IMR-90 (cell line): Measurements from ENCODE around the gene CLBA1. TPM values are rescaled to one million over a fixed set of nuclear protein-coding genes. Genes with fewer than 3 reads are reported as not detected.

Experiments
- ATAC-seq: fragments of 200-7000 bp; cut with Tn5 transposase; 2 replicates; pipeline ENCODE4 v1.9.1; 2020; ENCODE audit warnings: low read depth, mild to moderate bottlenecking, moderate library complexity
- BruUV-seq: library from RNA; stranded (reverse); fragments of 400-500 nt; replicated peaks from 2 replicates; lab custom pipeline; 2021; lab: Mats Ljungman, UMichigan
- CTCF ChIA-PET: fragments of 300-600 bp; formaldehyde crosslinking; extraction: SDS; loops from one replicate; lab custom pipeline; 2021; ENCODE audit warnings: antibody characterized with exemption; lab: Yijun Ruan, JAX
- POLR2A ChIA-PET: fragments of 300-600 bp; sonication (Branson Sonifier 250); formaldehyde crosslinking; loops from one replicate; lab custom pipeline; 2022; ENCODE audit warnings: antibody characterized with exemption; ENCODE audit not compliant: unreplicated experiment; lab: Charles Lee
- DNase-seq: peaks from one replicate; pipeline ENCODE4 v3.0.0; 2013
- H2AFZ ChIP-seq: replicated peaks from 2 replicates; pipeline ENCODE3; 2013; ENCODE audit warnings: low read length, mild to moderate bottlenecking; ENCODE audit not compliant: poor library complexity
- H2AK5ac ChIP-seq: 2 replicates; pipeline ENCODE4 v1.6.1; 2013; ENCODE audit warnings: low read depth, low read length, inconsistent platforms
- H2AK9ac ChIP-seq: replicated peaks from 2 replicates; pipeline ENCODE3; 2013; ENCODE audit warnings: mild to moderate bottlenecking, low read depth, low read length, moderate library complexity; ENCODE audit not compliant: poor library complexity
- H2BK120ac ChIP-seq: 2 replicates; pipeline ENCODE4 v1.6.1; 2013; ENCODE audit warnings: low read depth, low read length, inconsistent platforms
- H2BK15ac ChIP-seq: 3 replicates; pipeline ENCODE4 v1.6.1; 2013; ENCODE audit warnings: low read depth, low read length, inconsistent platforms
- H2BK20ac ChIP-seq: 2 replicates; pipeline ENCODE4 v1.6.1; 2013; ENCODE audit warnings: low read depth, mild to moderate bottlenecking, inconsistent platforms, low read length, moderate library complexity
- H2BK5ac ChIP-seq: 2 replicates; pipeline ENCODE4 v1.6.1; 2013; ENCODE audit warnings: mild to moderate bottlenecking, low read depth, low read length, inconsistent platforms; ENCODE audit not compliant: poor library complexity, severe bottlenecking
- H3K14ac ChIP-seq: replicated peaks from 2 replicates; pipeline ENCODE4 v1.6.1; 2013; ENCODE audit warnings: low read depth, low read length, inconsistent platforms
- H3K18ac ChIP-seq: 2 replicates; pipeline ENCODE4 v1.6.1; 2013; ENCODE audit warnings: low read depth, low read length, control low read depth
- H3K23ac ChIP-seq: 2 replicates; pipeline ENCODE4 v1.6.1; 2013; ENCODE audit warnings: low read depth, low read length, inconsistent platforms
- H3K27ac ChIP-seq: 2 replicates; pipeline ENCODE4 v1.5.1; 2013; ENCODE audit warnings: mild to moderate bottlenecking, control low read depth, low read length; ENCODE audit not compliant: insufficient read depth
- H3K27me3 ChIP-seq: 2 replicates; pipeline ENCODE4 v1.6.1; 2013; ENCODE audit warnings: low read length; ENCODE audit not compliant: control insufficient read depth, insufficient read depth
- H3K36me3 ChIP-seq: 2 replicates; pipeline ENCODE4 v1.6.1; 2013; ENCODE audit warnings: low read length, mixed read lengths; ENCODE audit not compliant: control insufficient read depth, insufficient read depth
- H3K4ac ChIP-seq: 2 replicates; pipeline ENCODE4 v1.6.1; 2013; ENCODE audit warnings: low read depth, low read length, inconsistent platforms
- H3K4me1 ChIP-seq: 2 replicates; pipeline ENCODE4 v1.6.1; 2013; ENCODE audit warnings: low read length, mixed read lengths; ENCODE audit not compliant: control insufficient read depth, insufficient read depth
- H3K4me2 ChIP-seq: 2 replicates; pipeline ENCODE4 v1.6.1; 2013; ENCODE audit warnings: low read depth, mild to moderate bottlenecking, control low read depth, low read length, moderate library complexity
- H3K4me3 ChIP-seq: 2 replicates; pipeline ENCODE4 v1.5.1; 2013; ENCODE audit warnings: low read depth, mild to moderate bottlenecking, control low read depth, low read length, moderate library complexity; ENCODE audit not compliant: insufficient read depth
- H3K56ac ChIP-seq: 2 replicates; pipeline ENCODE4 v1.6.1; 2013; ENCODE audit warnings: low read length, inconsistent platforms; ENCODE audit not compliant: insufficient read depth; ENCODE audit errors: extremely low read depth
- H3K79me1 ChIP-seq, 2 experiments: 2 replicates each; pipeline ENCODE4 v1.6.1; 2013; ENCODE audit warnings: low read length in 2 of 2, inconsistent platforms in 1 of 2, low read depth in 1 of 2
- H3K9ac ChIP-seq: 2 replicates; pipeline ENCODE4 v1.6.1; 2013; ENCODE audit warnings: low read depth, low read length, control low read depth
- H3K9me1 ChIP-seq: 2 replicates; pipeline ENCODE4 v1.6.1; 2013; ENCODE audit warnings: low read length, inconsistent platforms; ENCODE audit not compliant: insufficient read depth
- H3K9me3 ChIP-seq: 2 replicates; pipeline ENCODE4 v1.6.1; 2013; ENCODE audit warnings: low read length; ENCODE audit not compliant: control insufficient read depth, insufficient read depth
- H4K20me1 ChIP-seq: 2 replicates; pipeline ENCODE4 v1.6.1; 2013; ENCODE audit warnings: low read length, inconsistent platforms; ENCODE audit not compliant: insufficient read depth
- H4K5ac ChIP-seq: 2 replicates; pipeline ENCODE4 v1.6.1; 2013; ENCODE audit warnings: mild to moderate bottlenecking, low read depth, low read length, control low read depth
- H4K8ac ChIP-seq, 2 experiments: 2 replicates each; pipeline ENCODE4 v1.6.1; 2013; ENCODE audit warnings: low read depth in 2 of 2, low read length in 2 of 2, control low read depth in 1 of 2, inconsistent platforms in 1 of 2
- H4K91ac ChIP-seq: 2 replicates; pipeline ENCODE4 v1.6.1; 2013; ENCODE audit warnings: low read depth, low read length, inconsistent platforms; ENCODE audit not compliant: insufficient read depth
- BHLHE40 ChIP-seq: fragments of 150-350 bp; IDR thresholded peaks from 2 replicates; pipeline ENCODE4 v1.6.1; 2016; ENCODE audit warnings: mild to moderate bottlenecking, low read depth, low read length
- CEBPB ChIP-seq: IDR thresholded peaks from 2 replicates; pipeline ENCODE4 v1.6.1; 2012; ENCODE audit warnings: low read depth, low read length, improper control_type of control experiment
- FOS ChIP-seq: fragments of 150-350 bp; IDR thresholded peaks from 2 replicates; pipeline ENCODE4 v1.6.1; 2016; ENCODE audit warnings: low read depth, low read length
- MAFK ChIP-seq: IDR thresholded peaks from 2 replicates; pipeline ENCODE4 v1.6.1; 2012; ENCODE audit warnings: low read depth, low read length, improper control_type of control experiment
- MXI1 ChIP-seq: IDR thresholded peaks from 2 replicates; pipeline ENCODE4 v1.6.1; 2012; ENCODE audit warnings: low read depth, mild to moderate bottlenecking, low read length, moderate library complexity, borderline replicate concordance
- NFE2L2 ChIP-seq: fragments of 150-350 bp; IDR thresholded peaks from 2 replicates; pipeline ENCODE4 v1.6.1; 2016; ENCODE audit warnings: low read depth, mild to moderate bottlenecking, low read length
- POLR2A ChIP-seq: IDR thresholded peaks from 2 replicates; pipeline ENCODE4 v1.6.1; 2012; ENCODE audit warnings: mild to moderate bottlenecking, low read depth, low read length
- RCOR1 ChIP-seq: IDR thresholded peaks from 2 replicates; pipeline ENCODE4 v1.6.1; 2012; ENCODE audit warnings: mild to moderate bottlenecking, low read length, improper control_type of control experiment; ENCODE audit not compliant: insufficient replicate concordance
- SMC3 ChIP-seq: fragments of 150-350 bp; IDR thresholded peaks from 2 replicates; pipeline ENCODE4 v1.6.1; 2016; ENCODE audit warnings: low read depth, mild to moderate bottlenecking, antibody characterized with exemption, low read length, moderate library complexity
- USF2 ChIP-seq: fragments of 150-350 bp; IDR thresholded peaks from 2 replicates; pipeline ENCODE4 v1.6.1; 2017; ENCODE audit warnings: mild to moderate bottlenecking, antibody characterized with exemption, low read length, low read depth
- WGBS, 2 experiments: methylation state at CpG; one replicate each; pipeline versions ENCODE4 v1.1.5 to v1.1.7; 2013; ENCODE audit warnings: missing lambda C conversion rate in 2 of 2; ENCODE audit not compliant: insufficient read length in 1 of 2; ENCODE audit errors: extremely low coverage in 2 of 2; 5-methylcytosine and 5-hydroxymethylcytosine counted together
- dilution Hi-C: fragments of 300-500 bp; cut with HindIII; formaldehyde crosslinking; loops from one replicate; pipeline ENCODE4 v1.14.3; 2018; ENCODE audit warnings: low sequenced_read_pairs; ENCODE audit not compliant: unreplicated experiment
- in situ Hi-C: fragments of 300-500 bp; cut with MboI; formaldehyde crosslinking; loops from 3 replicates; pipeline ENCODE4 v1.14.3; 2019; ENCODE audit warnings: low sequenced_read_pairs, inconsistent platforms, mixed read lengths
- intact Hi-C: fragments of 100-400 bp; cut with micrococcal nuclease; formaldehyde crosslinking; loops from 2 replicates; pipeline ENCODE4 v1.10.0; 2022
- polyA plus RNA-seq, 3 experiments: library from polyadenylated mRNA; depleted of rRNA; stranded (reverse); fragments of >200 nt; gene quantifications; 2 replicates each; pipeline ENCODE4 v1.2.3, GENCODE V29; 2012; ENCODE audit warnings: low replicate concordance in 1 of 3
- total RNA-seq: library from RNA; depleted of rRNA; stranded (reverse); fragments of >200 nt; gene quantifications from 2 replicates; pipeline ENCODE4 v1.2.3, GENCODE V29; 2012
- TF ChIP-seq, protein P1 (sequence below): conservative IDR thresholded peaks from 2 replicates; pipeline ENCODE4 v1.5.1; 2012; ENCODE audit warnings: mild to moderate bottlenecking, low read depth, low read length, improper control_type of control experiment

The CLBA1 gene
- total and polyA plus RNA-seq, 2 of the 4 experiments (the other 2 are of a cell fraction): 2.7 to 6.2 TPM

DNA sequence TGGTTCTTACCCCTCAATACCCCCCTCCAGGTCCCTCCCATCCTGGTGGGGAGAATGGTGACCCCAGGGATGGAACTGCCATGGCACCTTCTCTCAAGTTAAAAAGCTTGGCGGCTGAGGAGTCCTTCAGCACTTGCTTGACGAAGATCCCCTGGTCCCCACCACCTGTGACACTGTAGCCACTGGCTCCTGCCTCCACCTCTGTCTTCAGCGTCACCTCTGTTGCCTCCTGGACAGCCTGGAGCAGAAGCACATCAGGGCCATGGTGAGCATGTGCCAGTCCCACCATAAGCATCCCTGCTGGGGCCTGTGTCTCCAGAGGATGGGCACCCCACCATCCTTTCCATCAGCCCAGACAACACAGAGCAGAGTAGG lies 30.2 kb upstream of the CLBA1 start:
- Histone ChIP-seq H3K23ac (no peak overlapping the region), H2BK20ac (no peak overlapping the region), H2AK5ac (no peak overlapping the region), H4K8ac (no peak overlapping the region), H2BK120ac (no peak overlapping the region), H3K4me2 (no peak overlapping the region), H2AK9ac (no peak overlapping the region), H3K27ac (no peak overlapping the region), H4K91ac (no peak overlapping the region), H2BK15ac (no peak overlapping the region), H3K9ac (no peak overlapping the region), H3K4ac (no peak overlapping the region), H2AFZ (no peak overlapping the region), H4K20me1 (no peaks in the 10 kb centered on the region), H3K4me3 (no peak overlapping the region), H3K4me1 (no peaks in the 10 kb centered on the region), H3K79me1 (no peaks in the 10 kb centered on the region), H3K36me3 (peaks cover 2% of the 10 kb centered on the region; the same call in 1 of the 2 replicates), H3K56ac (no peak overlapping the region), H3K18ac (no peak overlapping the region), H2BK5ac (no peak overlapping the region), H3K27me3 (no peaks in the 10 kb centered on the region; the same call in 1 of the 2 replicates), H4K5ac (no peak overlapping the region), H3K9me1 (no peaks in the 10 kb centered on the region), H3K14ac (no peak overlapping the region), H3K9me3 (no peaks in the 10 kb centered on the region)
- no TSS peak for BruUV-seq
- WGBS, 2 experiments: no CpG with 5 or more reads among the region's 3 CpGs
- DNase-seq (no peak), ATAC-seq (no peak)
- intact Hi-C loops (no loop called here), in situ Hi-C loops (no loop called here), dilution Hi-C loops (no loop called here)
- CTCF ChIA-PET: no interaction called here
- POLR2A ChIA-PET: no interaction called here
- TF ChIP-seq FOS (no peak), USF2 (no peak), MXI1 (no peak), POLR2A (no peak), NFE2L2 (no peak), CEBPB (no peak), BHLHE40 (no peak), MAFK (no peak), RCOR1 (no peak), SMC3 (no peak)
- TF ChIP-seq, protein P1, sequence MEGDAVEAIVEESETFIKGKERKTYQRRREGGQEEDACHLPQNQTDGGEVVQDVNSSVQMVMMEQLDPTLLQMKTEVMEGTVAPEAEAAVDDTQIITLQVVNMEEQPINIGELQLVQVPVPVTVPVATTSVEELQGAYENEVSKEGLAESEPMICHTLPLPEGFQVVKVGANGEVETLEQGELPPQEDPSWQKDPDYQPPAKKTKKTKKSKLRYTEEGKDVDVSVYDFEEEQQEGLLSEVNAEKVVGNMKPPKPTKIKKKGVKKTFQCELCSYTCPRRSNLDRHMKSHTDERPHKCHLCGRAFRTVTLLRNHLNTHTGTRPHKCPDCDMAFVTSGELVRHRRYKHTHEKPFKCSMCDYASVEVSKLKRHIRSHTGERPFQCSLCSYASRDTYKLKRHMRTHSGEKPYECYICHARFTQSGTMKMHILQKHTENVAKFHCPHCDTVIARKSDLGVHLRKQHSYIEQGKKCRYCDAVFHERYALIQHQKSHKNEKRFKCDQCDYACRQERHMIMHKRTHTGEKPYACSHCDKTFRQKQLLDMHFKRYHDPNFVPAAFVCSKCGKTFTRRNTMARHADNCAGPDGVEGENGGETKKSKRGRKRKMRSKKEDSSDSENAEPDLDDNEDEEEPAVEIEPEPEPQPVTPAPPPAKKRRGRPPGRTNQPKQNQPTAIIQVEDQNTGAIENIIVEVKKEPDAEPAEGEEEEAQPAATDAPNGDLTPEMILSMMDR: no peak
